HG03442 (cell line): ENCODE results near the gene NAV1.
A peak's percentile ranks its signal among the peaks of the same experiment; 100 is the strongest.

Source experiments
- ATAC-seq: cut with Tn5 transposase; IDR thresholded peaks from one replicate; pipeline ENCODE4 v1.9.1; 2021; ENCODE audit warnings: mild to moderate bottlenecking, moderate library complexity; ENCODE audit not compliant: unreplicated experiment

Gene NAV1

DNA sequence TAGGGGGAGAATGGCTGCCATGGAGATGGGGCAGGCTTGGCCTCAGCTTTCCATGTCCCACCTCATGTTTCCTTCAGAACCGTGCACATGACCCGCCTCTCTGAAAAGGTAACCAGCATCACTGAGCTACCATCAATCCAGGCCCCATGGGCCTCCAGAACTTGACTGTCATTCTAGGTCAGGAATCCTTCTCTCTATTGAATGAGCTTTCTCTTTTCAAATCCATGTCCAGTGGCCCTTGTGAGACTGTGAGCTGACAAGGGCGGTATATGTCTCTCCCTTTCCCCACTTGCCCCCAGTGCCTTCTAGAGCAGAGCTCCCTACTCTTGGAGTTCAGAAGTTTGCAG lies 36.4 kb upstream of the NAV1 start:
- no peak for ATAC-seq

DNA sequence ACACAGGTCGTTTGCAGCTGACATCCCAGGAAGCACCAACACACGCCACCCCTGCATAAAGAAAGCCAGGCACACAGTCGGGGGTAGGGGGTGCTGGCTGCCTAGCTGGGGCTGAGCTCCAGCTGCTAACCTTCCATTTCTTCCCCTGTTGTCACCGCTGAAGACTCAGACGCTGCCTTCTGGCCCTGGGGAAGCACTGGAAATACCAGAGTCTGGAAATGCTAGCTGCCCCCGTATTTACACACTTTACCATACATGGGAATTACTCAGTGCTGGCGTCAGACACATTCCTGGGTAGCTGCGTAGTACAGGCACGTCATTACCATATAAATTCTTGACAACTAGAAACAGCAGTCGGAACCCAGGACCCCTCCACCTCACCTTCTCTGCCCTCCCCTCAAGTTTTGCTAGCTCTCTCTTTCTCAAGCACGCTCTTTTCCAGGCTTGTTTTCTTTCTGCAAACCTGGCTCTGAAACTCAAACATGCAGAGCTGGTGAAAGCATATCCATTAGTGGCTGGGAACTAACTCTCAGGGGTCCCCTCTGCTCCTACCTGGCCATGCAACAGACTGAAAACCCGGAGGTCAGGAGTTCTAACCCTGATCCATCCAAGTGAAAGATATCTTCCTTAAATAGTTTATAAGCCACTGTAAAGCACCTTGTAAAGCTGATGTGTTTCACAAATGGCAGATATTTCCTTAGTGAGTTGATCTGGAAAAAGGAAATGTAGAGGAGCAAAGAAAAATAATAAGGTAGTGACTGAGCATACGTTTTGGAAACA lies 35.3 kb upstream of the NAV1 start:
- ATAC-seq, result no peak

DNA sequence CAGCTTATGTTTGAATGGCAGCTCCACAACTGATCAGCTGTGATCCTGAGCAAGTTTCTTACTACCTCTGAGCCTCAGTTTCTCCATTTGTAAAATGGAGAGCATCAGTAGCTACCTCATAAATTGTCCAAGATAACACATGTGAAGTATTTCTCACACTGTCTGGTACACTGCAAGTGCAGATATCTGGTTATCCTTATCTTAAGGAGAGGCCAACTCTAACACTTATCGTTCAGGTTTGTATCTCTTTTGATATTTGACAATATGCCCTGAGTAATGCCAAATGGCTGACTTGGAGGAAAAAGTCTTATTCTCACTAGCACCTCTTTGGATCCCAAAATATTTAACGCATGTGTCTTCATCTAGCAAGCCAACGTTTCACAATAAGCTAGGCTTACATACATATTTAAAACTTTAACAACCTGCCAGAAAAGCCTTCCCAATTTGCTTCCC lies 34.7 kb upstream of the NAV1 start:
- no peak for ATAC-seq

- ATAC-seq, result no peak
Measured at GRCh38 chr1:201504799-201505502, 34.0 kb upstream of the NAV1 start.

- ATAC-seq, result no peak
Measured at GRCh38 chr1:201505503-201505890, 33.4 kb upstream of the NAV1 start.

DNA sequence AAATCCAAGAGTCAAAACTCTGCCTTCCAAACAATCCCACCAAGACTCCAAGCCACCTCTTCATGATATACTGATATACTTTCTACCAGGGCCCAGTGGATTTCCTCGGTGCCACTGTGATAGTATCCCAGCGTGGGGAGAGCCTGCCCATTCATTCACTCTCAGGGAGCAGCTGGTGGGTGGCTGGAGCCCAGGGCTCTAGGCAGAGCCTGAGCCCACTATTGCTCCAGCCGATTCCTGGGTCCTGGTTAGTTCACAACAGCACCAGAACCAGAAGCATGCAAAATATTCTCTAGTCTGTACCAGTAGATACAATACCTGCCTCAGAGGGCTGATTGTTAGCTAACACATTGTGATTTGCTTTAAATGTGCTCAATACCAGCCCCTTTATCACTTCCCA lies 32.8 kb upstream of the NAV1 start:
- no peak for ATAC-seq

- ATAC-seq, result peak; percentile 85
Measured at GRCh38 chr1:201506557-201507359, 32.2 kb upstream of the NAV1 start, which contains the start of gene CSRP1. CSRP1 (minus strand) TSS chr1:201507123; CDS start chr1:201496303, 10,820 bp downstream.

DNA sequence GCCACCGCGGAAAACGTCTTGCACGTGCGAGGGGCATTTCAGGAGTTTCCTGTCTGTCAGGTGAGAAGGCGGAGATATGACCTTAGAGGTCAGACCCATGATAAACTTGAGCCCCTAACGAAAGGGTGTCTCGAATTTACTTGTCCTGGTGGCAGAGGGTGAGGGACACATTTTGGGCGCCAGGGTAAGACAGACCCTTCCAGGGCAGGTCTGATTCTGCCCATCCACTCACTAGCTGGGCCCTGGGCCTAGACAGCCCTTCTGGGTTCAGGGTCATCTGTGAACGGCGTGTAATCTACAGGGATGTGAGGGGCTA lies 31.6 kb upstream of the NAV1 start:
- peak; percentile 3 for ATAC-seq

DNA sequence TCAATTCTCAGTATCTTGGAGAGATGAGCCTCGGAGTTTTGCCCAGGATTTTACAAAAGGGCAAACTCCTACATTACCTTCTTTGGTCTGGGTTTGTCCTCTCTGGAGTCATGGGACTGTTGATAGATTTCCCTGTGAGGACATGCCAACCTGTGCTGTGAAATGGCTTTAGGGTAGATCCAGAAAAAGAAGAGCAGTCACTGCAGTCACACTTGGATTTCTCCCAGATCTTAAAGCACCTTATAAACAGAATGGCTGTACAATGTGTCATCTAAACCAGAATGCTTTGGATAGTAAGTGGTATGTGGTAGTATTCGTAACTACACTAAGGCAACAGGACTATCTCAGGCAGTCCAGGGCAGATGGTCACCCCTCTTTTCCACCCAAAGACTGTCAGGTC lies 30.1 kb upstream of the NAV1 start:
- no peak for ATAC-seq

GRCh38 chr1:201509601-201510374 lies 29.1 kb upstream of the NAV1 start:
- no peak for ATAC-seq

- ATAC-seq, result no peak
Measured at GRCh38 chr1:201510734-201511133, 28.2 kb upstream of the NAV1 start.

DNA sequence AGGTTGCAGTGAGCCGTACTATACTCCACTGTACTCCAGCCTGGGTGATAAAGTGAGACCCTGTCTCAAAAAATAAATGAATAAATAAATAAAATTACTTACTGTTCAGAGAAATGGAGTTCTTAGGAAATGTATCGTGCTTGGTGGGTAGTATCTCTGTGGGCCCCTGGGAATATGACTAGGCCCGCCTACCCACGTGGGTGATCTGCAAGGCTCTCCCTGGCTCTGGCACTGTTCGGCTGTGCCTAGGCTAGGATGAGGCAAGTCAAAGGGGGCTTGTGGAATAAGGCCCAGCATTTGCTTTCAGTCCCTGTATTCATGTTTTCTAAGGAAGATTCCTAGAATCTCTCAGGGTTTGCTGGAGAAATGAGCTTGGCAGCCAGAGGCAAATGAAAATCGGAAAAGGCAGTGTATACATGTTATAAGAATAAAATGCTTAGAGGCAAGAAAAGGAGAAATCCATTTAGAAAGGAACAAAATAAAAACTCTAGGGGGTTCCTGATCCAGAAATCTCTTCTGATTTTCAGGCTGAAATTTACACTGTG lies 27.5 kb upstream of the NAV1 start:
- no peak for ATAC-seq

- no peak for ATAC-seq
Measured at GRCh38 chr1:201511941-201512539, 26.9 kb upstream of the NAV1 start.

- ATAC-seq, result no peak
Measured at GRCh38 chr1:201513498-201514243, 25.3 kb upstream of the NAV1 start.

DNA sequence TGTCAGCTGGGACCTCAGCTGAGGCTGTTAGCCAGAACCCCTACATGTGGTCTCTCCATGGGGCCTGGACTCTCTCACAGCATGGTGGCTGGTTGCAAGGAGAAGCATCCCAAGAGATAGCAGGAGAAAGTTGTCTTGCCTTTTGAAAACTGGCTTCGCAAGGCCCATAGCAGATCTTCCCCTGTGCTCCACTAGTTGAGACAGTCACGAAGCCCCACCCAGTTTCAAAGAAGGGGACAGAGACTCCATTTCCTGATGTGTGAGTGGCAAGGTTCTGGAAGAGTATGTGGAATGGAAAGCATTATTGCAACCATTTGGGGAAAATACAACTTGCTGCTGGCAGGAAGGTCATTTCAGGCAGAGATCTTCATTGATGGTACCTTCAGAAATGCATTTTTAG lies 24.5 kb upstream of the NAV1 start:
- ATAC-seq, result no peak

DNA sequence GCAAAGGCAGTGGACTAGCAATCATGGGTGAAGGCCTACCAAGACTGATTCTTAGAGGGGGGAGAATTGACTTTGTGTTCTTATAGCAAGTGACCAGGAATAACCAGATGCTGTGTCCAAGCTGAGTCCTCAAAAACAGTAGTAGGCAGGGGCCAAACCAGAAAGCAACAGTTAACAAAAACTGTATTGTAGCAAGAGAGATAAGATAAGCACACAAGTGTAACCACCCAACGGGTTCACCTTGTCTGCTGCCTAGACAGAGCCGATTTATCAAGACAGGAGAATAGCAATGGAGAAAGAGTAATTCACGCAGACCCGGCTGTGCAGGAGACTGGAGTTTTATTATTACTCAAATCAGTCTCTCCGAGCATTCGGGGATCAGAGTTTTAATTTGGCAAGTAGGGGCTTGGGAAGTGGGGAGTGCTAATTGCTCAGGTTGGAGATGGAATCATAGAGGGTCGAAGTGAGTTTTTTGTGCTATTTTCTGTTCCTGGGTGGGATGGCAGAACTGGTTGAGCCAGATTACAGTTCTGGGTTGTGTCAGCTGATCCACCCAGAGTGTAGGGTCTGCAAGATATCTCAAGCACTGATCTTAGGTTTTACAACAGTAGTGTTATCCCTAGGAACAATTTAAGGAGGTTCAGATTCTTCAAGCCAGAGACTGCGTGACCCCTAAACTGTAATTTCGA lies 23.7 kb upstream of the NAV1 start:
- no peak for ATAC-seq

- ATAC-seq, result no peak
Measured at GRCh38 chr1:201515895-201516294, 23.0 kb upstream of the NAV1 start.

- ATAC-seq, result no peak
Measured at GRCh38 chr1:201516511-201517127, 22.3 kb upstream of the NAV1 start.

DNA sequence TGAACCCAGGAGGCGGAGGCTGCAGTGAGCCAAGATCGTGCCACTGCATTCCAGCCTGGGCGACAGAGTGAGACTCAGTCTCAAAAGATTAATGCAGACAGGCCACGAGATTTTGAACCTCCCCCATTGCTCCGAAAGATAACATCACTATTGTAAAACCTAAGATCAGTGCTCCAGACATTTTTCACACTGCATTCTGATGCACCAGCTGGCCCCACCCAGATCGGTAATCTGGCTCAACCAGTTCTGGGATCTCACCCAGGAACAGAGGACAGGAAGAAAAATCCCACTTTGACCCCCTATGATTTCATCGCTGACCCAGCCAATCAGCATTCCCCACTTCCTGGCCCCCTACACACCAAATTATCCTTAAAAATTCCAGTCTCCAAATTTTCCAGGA lies 21.3 kb upstream of the NAV1 start:
- ATAC-seq, result no peak
